DMS 273 treated with DMSO at 0.1 percent for 48 hours (cell line): ENCODE results near the gene ABLIM3.

ENCODE experiments used
- DNase-seq: peaks from one replicate; lab custom pipeline; 2025; lab: John Stamatoyannopoulos, UW

The ABLIM3 gene

DNA sequence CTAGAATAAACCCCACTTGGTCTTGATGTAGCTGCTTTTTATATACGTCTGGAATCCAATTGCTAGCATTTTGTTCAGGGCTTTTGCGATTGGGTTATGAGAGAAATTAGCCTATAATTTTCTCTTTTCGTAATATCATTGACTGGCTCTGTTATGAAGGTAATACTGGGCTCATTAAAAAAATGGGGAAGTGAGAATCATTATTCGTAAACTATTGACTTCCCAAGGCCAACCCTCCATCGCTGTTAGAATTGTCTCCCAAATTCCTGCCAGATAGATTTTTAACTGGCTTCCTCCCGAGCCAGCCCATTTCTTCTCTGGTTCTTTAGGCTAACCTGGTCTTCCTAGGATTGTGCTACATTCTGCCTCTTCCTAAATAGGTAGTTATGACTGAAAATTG lies 168.1 kb downstream of the ABLIM3 start:
- DNase-seq = no peak
